Heart left ventricle (tissue), 16 donors: ENCODE measurements around the gene LIMA1. TPM values are rescaled to one million over a fixed set of nuclear protein-coding genes. Genes with fewer than 3 reads are reported as not detected.
"Not testable (repeated sequence)": the region's sequence is repeated elsewhere in the genome, so short reads cannot be mapped to it uniquely, and the experiment has no call there.

ENCODE experiments used
- ATAC-seq, 4 donors: fragments of 200-7000 bp; cut with Tn5 transposase; one replicate each; pipeline ENCODE4 v1.9.1; 2020 to 2022; ENCODE audit warnings: moderate library complexity in 4 of 4, mild to moderate bottlenecking in 3 of 4, moderate number of reproducible peaks in 1 of 4
- DNase-seq, 5 donors: peaks; one replicate each; pipeline ENCODE4 v3.0.0-alpha.2; 2020
- H3K27ac ChIP-seq, 12 donors: fragments of 200-600 bp; sonication (generic) in 4 of 12; one replicate each; pipeline versions ENCODE4 v1.5.0 to v1.8.0; 2016 to 2022; ENCODE audit warnings: mild to moderate bottlenecking in 2 of 12
- H3K27me3 ChIP-seq, 9 donors: fragments of 200-600 bp; sonication (generic) in 2 of 9; one replicate each; pipeline versions ENCODE4 v1.5.1 to v1.8.0; 2016 to 2022; ENCODE audit warnings: mild to moderate bottlenecking in 3 of 9
- H3K36me3 ChIP-seq, 9 donors: fragments of 200-600 bp; sonication (generic) in 2 of 9; one replicate each; pipeline versions ENCODE4 v1.5.0 to v1.8.0; 2018 to 2022; ENCODE audit warnings: mild to moderate bottlenecking in 2 of 9
- H3K4me1 ChIP-seq, 12 donors: fragments of 200-600 bp; sonication (generic) in 4 of 12; one replicate each; pipeline versions ENCODE4 v1.5.0 to v1.8.0; 2016 to 2022; ENCODE audit warnings: mild to moderate bottlenecking in 3 of 12
- H3K4me3 ChIP-seq, 12 donors: fragments of 200-600 bp; sonication (generic) in 4 of 12; one replicate each; pipeline versions ENCODE4 v1.5.0 to v1.8.0; 2017 to 2022; ENCODE audit warnings: mild to moderate bottlenecking in 9 of 12, moderate library complexity in 4 of 12
- H3K9me3 ChIP-seq, 12 donors: fragments of 200-600 bp; sonication (generic) in 4 of 12; one replicate each; pipeline versions ENCODE4 v1.5.0 to v1.8.0; 2016 to 2022; ENCODE audit warnings: mild to moderate bottlenecking in 1 of 12
- CTCF ChIP-seq, 12 donors: fragments of 200-600 bp; sonication (generic) in 4 of 12; IDR thresholded peaks; one replicate each; pipeline versions ENCODE4 v1.5.0 to v1.8.0; 2018 to 2022; ENCODE audit warnings: antibody characterized with exemption in 12 of 12, mild to moderate bottlenecking in 5 of 12
- POLR2A ChIP-seq, 2 donors: fragments of 450-650 bp; IDR thresholded peaks; one replicate each; pipeline ENCODE4 v1.6.1; 2017; ENCODE audit warnings: antibody characterized with exemption in 2 of 2, mild to moderate bottlenecking in 2 of 2, moderate library complexity in 2 of 2
- WGBS, 4 donors: extraction: QIAGEN DNeasy Blood & Tissue Kit in 2 of 4; methylation state at CpG; one replicate each; pipeline versions ENCODE4 v1.1.5 to v1.1.7; 2013 to 2018; 5-methylcytosine and 5-hydroxymethylcytosine counted together
- intact Hi-C, 10 donors: fragments of 100-400 bp; cut with DNase I; formaldehyde crosslinking; loops; one replicate each; pipeline versions ENCODE4 v1.11.1 to v1.14.2; 2022
- polyA plus RNA-seq, 2 donors: library from polyadenylated mRNA; stranded (reverse); fragments of 200-250 nt; gene quantifications; one replicate each; pipeline ENCODE4 v1.2.3, GENCODE V29; 2013
- total RNA-seq, 9 donors: library from RNA; depleted of rRNA in 2 of 9; stranded (reverse); fragments of >200 nt in 2 of 9; fragmentation: NEBNext Ultra II Directional in 3 of 9; extraction: Animal tissue kit (Norgen Biotek cat#: 25700) in 3 of 9; gene quantifications; one replicate each; pipeline versions ENCODE4 v1.1.0 to v1.2.4, GENCODE V29; 2016 to 2023
- donor health status: ischemic (EF 13 %, LVEDD 7.1; RV severe dilation, severe dysfunction).
- donor health status: healthy with polysubstance abuse.
- donor health status: DM: no; HTN: yes; CAD: no.
- donor health status: DM: no; HTN: no; CAD: no.
- donor health status: ischemic (EF 25% LVEDD 6.9; RV normal size, moderate dysfunction).
- donor health status: ischemic (EF 25% LVEDD 5.7; RV mildly dilated, moderate dysfunction).
- donor health status: healthy.
- donor health status: DM: yes; HTN: yes; CAD: no.
- donor health status: ischemic (EF 35%, LVEDD 5.7; RV mildly dilated, moderate dysfunction).
- donor health status: nonischemic (EF 11% LVEDD 7.7; RV severe dilation, severe dysfunction).
- donor health status: DM: yes; HTN: yes; CAD: no.
- donor health status: PGD.
- donor health status: ischemic (EF 29% LVEDD 5.4; RV normal size, mild dysfunction).
- donor health status: nonischemic (EF 23%, LVEDD 6.1; RV moderate dilation, normal function).

Gene LIMA1
- total and polyA plus RNA-seq, 11 donors = 11.6 to 38.8 (median 14.7) TPM

GRCh38 chr12:50325890-50326391, 42.6 kb upstream of the LIMA1 start:
- H3K36me3 ChIP-seq = no peaks in the 10 kb centered on the region
- H3K27ac ChIP-seq = no peak overlapping the region
- intact Hi-C loops = no loop called here
- H3K4me1 ChIP-seq = peaks cover 0 to 12% (median 2%) of the 10 kb centered on the region in 12 donors
- no peak for TF ChIP-seq CTCF (IDR thresholded peaks at IDR 0.05)
- TF ChIP-seq POLR2A (IDR thresholded peaks at IDR 0.05) = no peak
- no peaks in the 10 kb centered on the region for H3K9me3 ChIP-seq
- 73 to 78% (median 76%) methylated on average over 5 of the region's 5 CpGs for WGBS, 4 donors
- DNase-seq (no peak), ATAC-seq (peak in 1 of 4 donors; percentile 41)
- no peaks in the 10 kb centered on the region for H3K27me3 ChIP-seq
- H3K4me3 ChIP-seq = no peak overlapping the region

- intact Hi-C loops, DNase-seq, H3K4me3 ChIP-seq, ATAC-seq, H3K27ac ChIP-seq, H3K9me3 ChIP-seq, H3K36me3 ChIP-seq, H3K27me3 ChIP-seq: not testable (repeated sequence)
- H3K4me1 ChIP-seq = peaks cover 0 to 12% (median 2%) of the 10 kb centered on the region in 12 donors
- WGBS, 4 donors = 93 to 98% (median 95%) methylated on average over 4 of the region's 4 CpGs
Observed at GRCh38 chr12:50324770-50325169, 41.5 kb upstream of the LIMA1 start.

GRCh38 chr12:50324077-50324476, 40.8 kb upstream of the LIMA1 start:
- 90 to 98% (median 94%) methylated on average over 7 of the region's 7 CpGs for whole genome bisulfite sequencing, 4 donors
- ATAC-seq, H3K27me3 ChIP-seq, H3K9me3 ChIP-seq, H3K36me3 ChIP-seq, H3K4me3 ChIP-seq, DNase-seq, intact Hi-C loops, H3K27ac ChIP-seq: not testable (repeated sequence)
- peaks cover 0 to 12% (median 2%) of the 10 kb centered on the region in 12 donors for H3K4me1 ChIP-seq

GRCh38 chr12:50322206-50322605, 38.9 kb upstream of the LIMA1 start:
- DNase-seq (no peak), ATAC-seq (no peak)
- intact Hi-C loops = no loop called here
- H3K27ac ChIP-seq = no peak overlapping the region
- WGBS, 4 donors = 96 to 99% (median 97%) methylated on average over 3 of the region's 3 CpGs
- H3K9me3 ChIP-seq = no peaks in the 10 kb centered on the region
- peaks cover 0 to 12% (median 2%) of the 10 kb centered on the region in 12 donors for H3K4me1 ChIP-seq
- H3K27me3 ChIP-seq = no peaks in the 10 kb centered on the region
- H3K4me3 ChIP-seq = no peak overlapping the region
- TF ChIP-seq POLR2A (IDR thresholded peaks at IDR 0.05) (no peak), CTCF (IDR thresholded peaks at IDR 0.05) (no peak)
- no peaks in the 10 kb centered on the region for H3K36me3 ChIP-seq

- Histone ChIP-seq H3K27me3 (no peaks in the 10 kb centered on the region), H3K4me1 (no peaks in the 10 kb centered on the region), H3K27ac (no peak overlapping the region), H3K4me3 (no peak overlapping the region), H3K36me3 (no peaks in the 10 kb centered on the region), H3K9me3 (no peaks in the 10 kb centered on the region)
- TF ChIP-seq CTCF (IDR thresholded peaks at IDR 0.05) (no peak), POLR2A (IDR thresholded peaks at IDR 0.05) (no peak)
- WGBS, 4 donors = 68 to 88% (median 75%) methylated on average over 1 of the region's 1 CpG
- ATAC-seq = no peak
- intact Hi-C loops = loop anchor here (5.0 to 10.0 kb wide), 7 partner anchors 92 to 242 kb away; partner anchors contain the start of gene SMARCD1 (in 3 of the 10)
- DNase-seq = no peak
Observed at GRCh38 chr12:50317203-50317602, 33.9 kb upstream of the LIMA1 start.
